Glutamatergic neuron (in vitro differentiated cells): ENCODE results near the gene KIF6. TPM values are rescaled to one million over a fixed set of nuclear protein-coding genes. Genes with fewer than 3 reads are reported as not detected.

Experiments used
- DNase-seq: peaks from one replicate; pipeline ENCODE4 v3.0.0; 2022
- H3K27ac Mint-ChIP-seq: one replicate; pipeline ENCODE4 v1.8.0; 2020; ENCODE audit warnings: mild to moderate bottlenecking, mixed read lengths, inconsistent platforms; ENCODE audit not compliant: unreplicated experiment
- H3K27me3 Mint-ChIP-seq: one replicate; pipeline ENCODE4 v1.8.0; 2020; ENCODE audit warnings: mild to moderate bottlenecking, moderate library complexity, mixed read lengths, inconsistent platforms; ENCODE audit not compliant: unreplicated experiment
- H3K36me3 Mint-ChIP-seq: one replicate; pipeline ENCODE4 v1.8.0; 2020; ENCODE audit warnings: mild to moderate bottlenecking, mixed read lengths, inconsistent platforms; ENCODE audit not compliant: unreplicated experiment
- H3K4me1 Mint-ChIP-seq: one replicate; pipeline ENCODE4 v1.8.0; 2020; ENCODE audit warnings: mild to moderate bottlenecking, low read depth, mixed read lengths, inconsistent platforms; ENCODE audit not compliant: unreplicated experiment
- H3K4me3 Mint-ChIP-seq: one replicate; pipeline ENCODE4 v1.8.0; 2020; ENCODE audit warnings: mild to moderate bottlenecking, mixed read lengths, inconsistent platforms; ENCODE audit not compliant: unreplicated experiment
- H3K9me3 Mint-ChIP-seq: one replicate; pipeline ENCODE4 v1.8.0; 2020; ENCODE audit warnings: mild to moderate bottlenecking, moderate library complexity, mixed read lengths, inconsistent platforms; ENCODE audit not compliant: unreplicated experiment
- CTCF ChIP-seq: fragments of 200-600 bp; sonication (generic); IDR thresholded peaks from one replicate; pipeline ENCODE4 v1.5.0; 2021; ENCODE audit not compliant: partially characterized antibody, unreplicated experiment
- total RNA-seq: library from RNA; stranded (reverse); fragmentation: NEBNext Ultra II Directional; extraction: Animal tissue kit (Norgen Biotek cat#: 25700); gene quantifications from one replicate; pipeline ENCODE4 v1.2.1, GENCODE V29; 2021; ENCODE audit not compliant: unreplicated experiment

Gene KIF6
- total RNA-seq, 1 donor from 2014 or later: 1.1 TPM

- Mint-ChIP-seq H3K4me3 (no peak overlapping the region), H3K4me1 (no peaks in the 10 kb centered on the region), H3K36me3 (peaks cover 6% of the 10 kb centered on the region), H3K27ac (no peak overlapping the region), H3K9me3 (peaks cover 3% of the 10 kb centered on the region), H3K27me3 (no peaks in the 10 kb centered on the region)
- no peak for TF ChIP-seq CTCF
- DNase-seq: no peak
Observed at GRCh38 chr6:39496456-39496855, 228.8 kb downstream of the KIF6 start.

GRCh38 chr6:39495640-39496039 is 229.6 kb downstream of the KIF6 start:
- Mint-ChIP-seq H3K27me3 (no peaks in the 10 kb centered on the region), H3K9me3 (peaks cover 1% of the 10 kb centered on the region), H3K4me3 (no peak overlapping the region), H3K4me1 (no peaks in the 10 kb centered on the region), H3K36me3 (peaks cover 3% of the 10 kb centered on the region), H3K27ac (no peak overlapping the region)
- no peak for TF ChIP-seq CTCF
- DNase-seq: no peak

- no peaks in the 10 kb centered on the region for H3K36me3 Mint-ChIP-seq
- no peaks in the 10 kb centered on the region for H3K9me3 Mint-ChIP-seq
- no peak for TF ChIP-seq CTCF
- H3K4me3 Mint-ChIP-seq: no peak overlapping the region
- no peak for DNase-seq
- H3K4me1 Mint-ChIP-seq: no peaks in the 10 kb centered on the region
- no peak overlapping the region for H3K27ac Mint-ChIP-seq
- H3K27me3 Mint-ChIP-seq: no peaks in the 10 kb centered on the region
Observed at GRCh38 chr6:39494998-39495397, 230.2 kb downstream of the KIF6 start.

- no peak for TF ChIP-seq CTCF
- Mint-ChIP-seq H3K4me3 (no peak overlapping the region), H3K27ac (no peak overlapping the region), H3K36me3 (no peaks in the 10 kb centered on the region), H3K9me3 (no peaks in the 10 kb centered on the region), H3K4me1 (no peaks in the 10 kb centered on the region), H3K27me3 (no peaks in the 10 kb centered on the region)
- DNase-seq: no peak
Observed at GRCh38 chr6:39493777-39494176, 231.4 kb downstream of the KIF6 start.

GRCh38 chr6:39493174-39493573 is 232.0 kb downstream of the KIF6 start:
- Mint-ChIP-seq H3K27me3 (no peaks in the 10 kb centered on the region), H3K36me3 (no peaks in the 10 kb centered on the region), H3K27ac (no peak overlapping the region), H3K4me1 (no peaks in the 10 kb centered on the region), H3K9me3 (no peaks in the 10 kb centered on the region), H3K4me3 (no peak overlapping the region)
- DNase-seq: no peak
- no peak for TF ChIP-seq CTCF
